Keratinocyte (primary cell): ENCODE results near the gene MAD1L1. TPM values are rescaled to one million over a fixed set of nuclear protein-coding genes. Genes with fewer than 3 reads are reported as not detected.

Experiments
- DNase-seq: peaks from one replicate; pipeline ENCODE4 v3.0.0-alpha.2; 2011; ENCODE audit warnings: low read depth, missing footprints, low spot score
- FAIRE-seq: peaks from 2 replicates; lab custom pipeline; 2011; peaks lifted over from hg19 to GRCh38; lab: Jason Lieb, UNC
- H2AFZ ChIP-seq: 2 replicates; pipeline ENCODE4 v1.6.0; 2012; ENCODE audit warnings: low read length, control low read depth, inconsistent platforms; ENCODE audit not compliant: control insufficient read depth
- H3K27ac ChIP-seq: 2 replicates; pipeline ENCODE4 v1.5.1; 2011; ENCODE audit warnings: low read length; ENCODE audit not compliant: control insufficient read depth, insufficient read depth
- H3K27me3 ChIP-seq: 3 replicates; pipeline ENCODE4 v1.6.0; 2011; ENCODE audit warnings: low read length; ENCODE audit not compliant: control insufficient read depth, insufficient read depth; ENCODE audit errors: extremely low read depth
- H3K36me3 ChIP-seq, 2 experiments: 2 replicates in 1 of 2; 3 replicates in 1 of 2; pipeline ENCODE4 v1.5.1; 2011; ENCODE audit warnings: low read length in 2 of 2, mild to moderate bottlenecking in 1 of 2; ENCODE audit not compliant: control insufficient read depth in 2 of 2, insufficient read depth in 2 of 2; ENCODE audit errors: extremely low read depth in 1 of 2
- H3K4me1 ChIP-seq: 3 replicates; pipeline ENCODE4 v1.5.1; 2011; ENCODE audit warnings: low read length; ENCODE audit not compliant: control insufficient read depth, insufficient read depth; ENCODE audit errors: extremely low read depth
- H3K4me2 ChIP-seq: 3 replicates; pipeline ENCODE4 v1.6.0; 2011; ENCODE audit warnings: low read depth, low read length; ENCODE audit not compliant: control insufficient read depth, insufficient read depth; ENCODE audit errors: extremely low read depth
- H3K4me3 ChIP-seq, 3 experiments: fragments of 200-600 bp in 1 of 3; sonication (generic) in 1 of 3; 2 replicates in 2 of 3; 3 replicates in 1 of 3; pipeline ENCODE4 v1.5.1; 2011 to 2016; ENCODE audit warnings: low read length in 3 of 3, mild to moderate bottlenecking in 3 of 3, control low read depth in 2 of 3, inconsistent platforms in 1 of 3, low read depth in 1 of 3, mixed read lengths in 1 of 3, mixed run types in 1 of 3, moderate library complexity in 1 of 3; ENCODE audit not compliant: control insufficient read depth in 2 of 3, insufficient read depth in 2 of 3; ENCODE audit errors: extremely low read depth in 1 of 3
- H3K79me2 ChIP-seq: 2 replicates; pipeline ENCODE4 v1.6.0; 2012; ENCODE audit warnings: low read length; ENCODE audit not compliant: control insufficient read depth, insufficient read depth
- H3K9ac ChIP-seq: 3 replicates; pipeline ENCODE4 v1.6.0; 2011; ENCODE audit warnings: low read length; ENCODE audit not compliant: control insufficient read depth, insufficient read depth; ENCODE audit errors: extremely low read depth
- H3K9me1 ChIP-seq: 3 replicates; pipeline ENCODE4 v1.6.0; 2011; ENCODE audit warnings: low read length; ENCODE audit not compliant: control insufficient read depth, insufficient read depth; ENCODE audit errors: extremely low read depth
- H3K9me3 ChIP-seq: 2 replicates; pipeline ENCODE4 v1.5.1; 2012; ENCODE audit warnings: low read depth, low read length; ENCODE audit not compliant: control insufficient read depth
- H4K20me1 ChIP-seq: 3 replicates; pipeline ENCODE4 v1.6.0; 2011; ENCODE audit warnings: low read length; ENCODE audit not compliant: control insufficient read depth, insufficient read depth; ENCODE audit errors: extremely low read depth
- CTCF ChIP-seq, 3 experiments: IDR thresholded peaks in 1 of 3; conservative IDR thresholded peaks in 1 of 3; optimal IDR thresholded peaks in 1 of 3; 2 replicates in 2 of 3; 3 replicates in 1 of 3; pipeline versions ENCODE3 to v1.5.1; 2011; ENCODE audit warnings: low read length in 3 of 3, mild to moderate bottlenecking in 3 of 3, moderate library complexity in 2 of 3, control low read depth in 1 of 3, inconsistent platforms in 1 of 3; ENCODE audit not compliant: insufficient read depth in 2 of 3; ENCODE audit errors: extremely low read depth in 1 of 3
- EZH2 ChIP-seq: IDR thresholded peaks from one replicate; pipeline ENCODE4 v1.6.1; 2012; ENCODE audit warnings: inconsistent platforms, mild to moderate bottlenecking, low read length, moderate library complexity
- dilution Hi-C: fragments of 300-500 bp; cut with MboI; formaldehyde crosslinking; loops from one replicate; pipeline ENCODE4 v1.7.0; 2020; ENCODE audit warnings: low sequenced_read_pairs; ENCODE audit not compliant: extremely low pct_ligation_motif_present
- polyA plus RNA-seq, 5 experiments: library from polyadenylated mRNA; depleted of rRNA in 3 of 5; stranded (reverse) in 3 of 5; stranded (forward) in 1 of 5; unstranded in 1 of 5; fragments of >200 nt; gene quantifications; 1 replicate in 1 of 5; 2 replicates in 3 of 5; 3 replicates in 1 of 5; pipeline versions ENCODE4 v1.2.1 to v1.2.3, GENCODE V29; 2011 to 2012; ENCODE audit warnings: missing spikeins in 2 of 5, low read depth in 1 of 5, low replicate concordance in 1 of 5

Gene MAD1L1
- polyA plus RNA-seq, 1 donor (not counting 4 experiments of a cell fraction or from before 2014, with no cell fraction given) = 18.0 TPM

GRCh38 chr7:2149672-2150444 lies 82.9 kb downstream of the MAD1L1 start:
- H2AFZ ChIP-seq = no peak overlapping the region
- H3K9me3 ChIP-seq = no peaks in the 10 kb centered on the region
- no peaks in the 10 kb centered on the region for H3K79me2 ChIP-seq
- H3K4me2 ChIP-seq = no peak overlapping the region
- no peak overlapping the region for H3K4me3 ChIP-seq
- TF ChIP-seq EZH2 = no peak
- TF ChIP-seq CTCF (optimal IDR thresholded peaks at IDR 0.05 in 1 of 3, IDR thresholded peaks at IDR 0.05 in 1 of 3, conservative IDR thresholded peaks at IDR 0.05 in 1 of 3; ENCODE audit: extremely low read depth in 1 of 3, insufficient read depth in 2 of 3, low read length in 3 of 3) = no peak
- no peaks in the 10 kb centered on the region for H3K27me3 ChIP-seq
- H3K4me1 ChIP-seq = no peaks in the 10 kb centered on the region
- H3K9me1 ChIP-seq = no peaks in the 10 kb centered on the region
- dilution Hi-C loops = no loop called here
- H3K27ac ChIP-seq = no peak overlapping the region
- H4K20me1 ChIP-seq = peaks cover 4% of the 10 kb centered on the region
- peaks cover 23 to 30% of the 10 kb centered on the region in 2 experiments for H3K36me3 ChIP-seq
- FAIRE-seq = no peak
- no peak for DNase-seq
- no peak overlapping the region for H3K9ac ChIP-seq

- Histone ChIP-seq H3K9me1 (no peaks in the 10 kb centered on the region), H3K4me1 (no peaks in the 10 kb centered on the region), H3K4me2 (no peak overlapping the region), H3K79me2 (no peaks in the 10 kb centered on the region), H4K20me1 (peaks cover 4% of the 10 kb centered on the region), H3K27ac (no peak overlapping the region), H3K9me3 (no peaks in the 10 kb centered on the region), H2AFZ (no peak overlapping the region), H3K27me3 (no peaks in the 10 kb centered on the region), H3K9ac (no peak overlapping the region), H3K4me3 (no peak overlapping the region), H3K36me3 (peaks cover 23 to 32% of the 10 kb centered on the region in 2 experiments)
- TF ChIP-seq CTCF (optimal IDR thresholded peaks at IDR 0.05 in 1 of 3, IDR thresholded peaks at IDR 0.05 in 1 of 3, conservative IDR thresholded peaks at IDR 0.05 in 1 of 3; ENCODE audit: extremely low read depth in 1 of 3, insufficient read depth in 2 of 3, low read length in 3 of 3) (no peak), EZH2 (no peak)
- FAIRE-seq (no peak), DNase-seq (no peak)
- dilution Hi-C loops = no loop called here
Measured at GRCh38 chr7:2148814-2149213, 83.9 kb downstream of the MAD1L1 start.
